Vagina (tissue), 2 donors: ENCODE measurements around the gene CHMP2A. TPM values are rescaled to one million over a fixed set of nuclear protein-coding genes. Genes with fewer than 3 reads are reported as not detected.

Source experiments
- DNase-seq, 2 donors: peaks; one replicate each; pipeline ENCODE4 v3.0.0-alpha.2; 2017; ENCODE audit errors: extremely low spot score in 2 of 2
- H3K27ac ChIP-seq: fragments of 200-600 bp; sonication (generic); one replicate; pipeline ENCODE4 v1.5.1; 2019
- H3K27me3 ChIP-seq: fragments of 200-600 bp; sonication (generic); one replicate; pipeline ENCODE4 v1.5.1; 2019
- H3K36me3 ChIP-seq, 2 donors: fragments of 200-600 bp; sonication (generic); one replicate each; pipeline ENCODE4 v1.5.1; 2017 to 2019
- H3K4me1 ChIP-seq: fragments of 200-600 bp; sonication (generic); one replicate; pipeline ENCODE4 v1.5.1; 2019
- H3K4me3 ChIP-seq, 2 donors: fragments of 200-600 bp; sonication (generic); 1 replicate in 1 of 2; 2 replicates in 1 of 2; pipeline ENCODE4 v1.5.1; 2016 to 2019
- H3K9me3 ChIP-seq: fragments of 200-600 bp; sonication (generic); one replicate; pipeline ENCODE4 v1.5.1; 2019
- POLR2A ChIP-seq, 2 donors: fragments of 450-650 bp; IDR thresholded peaks; one replicate each; pipeline ENCODE4 v1.6.1; 2017; ENCODE audit warnings: antibody characterized with exemption in 2 of 2, mild to moderate bottlenecking in 2 of 2, moderate library complexity in 2 of 2
- POLR2AphosphoS5 ChIP-seq, 2 donors: sonication (generic); formaldehyde crosslinking; IDR thresholded peaks; one replicate each; pipeline ENCODE4 v1.9.0; 2017; ENCODE audit warnings: antibody characterized with exemption in 2 of 2, mild to moderate bottlenecking in 2 of 2, low read depth in 1 of 2; ENCODE audit not compliant: insufficient read depth in 1 of 2
- intact Hi-C: fragments of 100-400 bp; cut with DNase I; formaldehyde crosslinking; loops from one replicate; pipeline ENCODE4 v1.15.1; 2023
- total RNA-seq: library from RNA; depleted of rRNA; stranded (reverse); fragments of >200 nt; gene quantifications from one replicate; pipeline ENCODE4 v1.2.3, GENCODE V29; 2016
- TF ChIP-seq, protein P1 (sequence below), 3 experiments: fragments of 450-650 bp in 2 of 3; fragments of 200-600 bp in 1 of 3; sonication (generic) in 1 of 3; IDR thresholded peaks; one replicate each; pipeline ENCODE4 v1.5.1; 2017 to 2019; ENCODE audit warnings: antibody characterized with exemption in 3 of 3, mild to moderate bottlenecking in 2 of 3, moderate library complexity in 2 of 3

CHMP2A gene
- total RNA-seq, 1 donor from 2014 or later, result 76.4 TPM

GRCh38 chr19:58514564-58515022 is 40.3 kb downstream of the CHMP2A start:
- H3K36me3 ChIP-seq, result peaks cover 0 to 18% of the 10 kb centered on the region in 2 donors
- peak overlapping the region; percentile 43 to 48 for H3K4me3 ChIP-seq

GRCh38 chr19:58513694-58514563 is 41.0 kb downstream of the CHMP2A start:
- no peak for DNase-seq
- peaks cover 50% of the 10 kb centered on the region for H3K4me1 ChIP-seq
- H3K4me3 ChIP-seq, result peak overlapping the region; percentile 43 to 48
- no peaks in the 10 kb centered on the region for H3K27me3 ChIP-seq
- peak overlapping the region; percentile 34 for H3K27ac ChIP-seq
- peaks cover 0 to 18% of the 10 kb centered on the region in 2 donors for H3K36me3 ChIP-seq
- TF ChIP-seq POLR2AphosphoS5 (IDR thresholded peaks at IDR 0.05; ENCODE audit: insufficient read depth in 1 of 2, low read depth in 1 of 2), result peak; percentile 16 to 26
- TF ChIP-seq POLR2A (IDR thresholded peaks at IDR 0.05), result no peak
- TF ChIP-seq, protein P1, sequence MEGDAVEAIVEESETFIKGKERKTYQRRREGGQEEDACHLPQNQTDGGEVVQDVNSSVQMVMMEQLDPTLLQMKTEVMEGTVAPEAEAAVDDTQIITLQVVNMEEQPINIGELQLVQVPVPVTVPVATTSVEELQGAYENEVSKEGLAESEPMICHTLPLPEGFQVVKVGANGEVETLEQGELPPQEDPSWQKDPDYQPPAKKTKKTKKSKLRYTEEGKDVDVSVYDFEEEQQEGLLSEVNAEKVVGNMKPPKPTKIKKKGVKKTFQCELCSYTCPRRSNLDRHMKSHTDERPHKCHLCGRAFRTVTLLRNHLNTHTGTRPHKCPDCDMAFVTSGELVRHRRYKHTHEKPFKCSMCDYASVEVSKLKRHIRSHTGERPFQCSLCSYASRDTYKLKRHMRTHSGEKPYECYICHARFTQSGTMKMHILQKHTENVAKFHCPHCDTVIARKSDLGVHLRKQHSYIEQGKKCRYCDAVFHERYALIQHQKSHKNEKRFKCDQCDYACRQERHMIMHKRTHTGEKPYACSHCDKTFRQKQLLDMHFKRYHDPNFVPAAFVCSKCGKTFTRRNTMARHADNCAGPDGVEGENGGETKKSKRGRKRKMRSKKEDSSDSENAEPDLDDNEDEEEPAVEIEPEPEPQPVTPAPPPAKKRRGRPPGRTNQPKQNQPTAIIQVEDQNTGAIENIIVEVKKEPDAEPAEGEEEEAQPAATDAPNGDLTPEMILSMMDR (IDR thresholded peaks at IDR 0.05), result peak; percentile 83 to 88 (median 88)
- intact Hi-C loops, result no loop called here
- no peaks in the 10 kb centered on the region for H3K9me3 ChIP-seq

More at GRCh38 chr19:58514564-58515022, 40.3 kb downstream of the CHMP2A start:
- intact Hi-C loops, result no loop called here
- TF ChIP-seq POLR2A (IDR thresholded peaks at IDR 0.05), result no peak
- TF ChIP-seq, protein P1 (IDR thresholded peaks at IDR 0.05), result no peak
- TF ChIP-seq POLR2AphosphoS5 (IDR thresholded peaks at IDR 0.05; ENCODE audit: insufficient read depth in 1 of 2, low read depth in 1 of 2), result no peak
- no peaks in the 10 kb centered on the region for H3K9me3 ChIP-seq
- no peaks in the 10 kb centered on the region for H3K27me3 ChIP-seq
- peak overlapping the region; percentile 34 for H3K27ac ChIP-seq
- peaks cover 53% of the 10 kb centered on the region for H3K4me1 ChIP-seq
- DNase-seq, result no peak

- no peak for DNase-seq
- Histone ChIP-seq H3K4me3 (peak overlapping the region in 1 of 2 donors; percentile 43), H3K9me3 (no peaks in the 10 kb centered on the region), H3K27ac (peak overlapping the region; percentile 34), H3K27me3 (no peaks in the 10 kb centered on the region), H3K36me3 (peaks cover 0 to 18% of the 10 kb centered on the region in 2 donors), H3K4me1 (peaks cover 44% of the 10 kb centered on the region)
- intact Hi-C loops, result no loop called here
- TF ChIP-seq POLR2A (IDR thresholded peaks at IDR 0.05) (no peak), POLR2AphosphoS5 (IDR thresholded peaks at IDR 0.05; ENCODE audit: insufficient read depth in 1 of 2, low read depth in 1 of 2) (no peak)
- TF ChIP-seq, protein P1 (IDR thresholded peaks at IDR 0.05), result no peak
Measured at GRCh38 chr19:58513213-58513693, 41.7 kb downstream of the CHMP2A start.

GRCh38 chr19:58511353-58512208 is 43.3 kb downstream of the CHMP2A start, which contains the start of gene SLC27A5:
Gene SLC27A5, minus strand, starts transcription at chr19:58511992. Its CDS starts 37 bp downstream, at chr19:58511955.
- no peak for DNase-seq
- H3K4me1 ChIP-seq, result peaks cover 31% of the 10 kb centered on the region
- peaks cover 0 to 10% of the 10 kb centered on the region in 2 donors for H3K36me3 ChIP-seq
- intact Hi-C loops, result no loop called here
- no peak within 1 kb of the TSS for H3K27ac ChIP-seq
- H3K27me3 ChIP-seq, result no peaks in the 10 kb centered on the region
- H3K4me3 ChIP-seq, result no peak within 1 kb of the TSS
- TF ChIP-seq POLR2A (IDR thresholded peaks at IDR 0.05) (no peak), POLR2AphosphoS5 (IDR thresholded peaks at IDR 0.05; ENCODE audit: insufficient read depth in 1 of 2, low read depth in 1 of 2) (no peak)
- TF ChIP-seq, protein P1 (IDR thresholded peaks at IDR 0.05), result no peak
- H3K9me3 ChIP-seq, result no peaks in the 10 kb centered on the region
